GM18508 (cell line): ENCODE data around the gene KDM2B.
"Not testable (repeated sequence)": the region's sequence is repeated elsewhere in the genome, so short reads cannot be mapped to it uniquely, and the experiment has no call there.

ENCODE experiments used
- ATAC-seq: cut with Tn5 transposase; IDR thresholded peaks from one replicate; pipeline ENCODE4 v1.9.1; 2021; ENCODE audit warnings: moderate number of reproducible peaks; ENCODE audit not compliant: insufficient read depth, unreplicated experiment

KDM2B gene

DNA sequence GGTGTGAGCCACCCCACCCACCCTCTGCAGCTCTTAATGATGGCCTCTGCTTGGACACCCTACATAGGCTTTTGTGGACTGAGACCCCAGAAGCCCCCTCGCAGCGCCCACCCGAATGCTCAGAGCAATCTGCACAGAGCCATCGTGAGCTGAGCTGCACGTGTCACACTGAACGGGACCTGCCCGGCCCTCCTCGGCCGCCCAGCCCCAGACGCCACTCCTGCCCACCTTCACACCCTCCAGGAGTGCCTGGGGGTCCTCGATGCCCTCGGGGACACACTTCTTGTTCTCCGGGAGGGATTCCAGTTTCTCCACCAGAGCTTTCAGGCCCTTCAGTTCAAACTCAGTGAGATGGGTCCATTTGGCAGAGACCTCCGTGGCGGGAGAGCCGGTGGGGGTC lies 71.5 kb downstream of the KDM2B start:
- ATAC-seq: no peak

DNA sequence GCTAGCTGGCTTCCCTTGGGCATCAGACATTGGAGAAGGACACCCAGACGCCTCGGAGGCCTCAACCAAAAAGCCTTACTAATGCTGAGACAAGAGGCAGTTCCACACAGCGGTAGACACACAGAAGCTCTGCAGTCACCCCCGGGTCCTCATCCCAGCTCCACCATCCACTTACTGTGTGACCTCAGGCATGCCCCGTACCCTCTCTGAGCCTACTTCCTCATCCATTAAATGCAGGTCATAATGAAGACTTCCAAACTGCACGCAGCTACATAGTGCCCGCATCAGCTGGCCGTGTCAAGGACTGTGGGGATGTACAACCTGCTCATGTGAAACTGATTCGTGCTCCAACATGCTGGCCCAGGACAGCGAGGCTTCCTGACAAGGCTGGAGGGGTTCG lies 72.3 kb downstream of the KDM2B start:
- no peak for ATAC-seq

DNA sequence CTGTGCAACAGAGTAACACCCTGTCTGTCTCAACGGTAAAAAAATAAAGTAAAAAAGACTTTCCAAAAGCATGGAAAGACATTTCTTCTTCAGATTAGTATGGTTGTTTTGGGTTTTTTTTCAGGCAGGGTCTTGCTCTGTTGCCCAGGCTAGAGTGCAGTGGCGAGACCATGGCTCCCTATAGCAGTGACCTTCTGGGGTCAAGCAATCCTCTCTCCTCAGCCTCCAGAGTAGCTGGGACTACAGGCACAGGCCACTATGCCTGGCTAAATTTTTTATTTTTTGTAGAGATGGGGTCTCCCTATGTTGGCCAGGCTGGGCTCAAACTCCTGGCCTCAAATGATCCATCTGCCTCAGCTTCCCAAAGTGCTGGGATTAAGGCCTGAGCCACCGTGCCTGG lies 72.8 kb downstream of the KDM2B start:
- no peak for ATAC-seq

DNA sequence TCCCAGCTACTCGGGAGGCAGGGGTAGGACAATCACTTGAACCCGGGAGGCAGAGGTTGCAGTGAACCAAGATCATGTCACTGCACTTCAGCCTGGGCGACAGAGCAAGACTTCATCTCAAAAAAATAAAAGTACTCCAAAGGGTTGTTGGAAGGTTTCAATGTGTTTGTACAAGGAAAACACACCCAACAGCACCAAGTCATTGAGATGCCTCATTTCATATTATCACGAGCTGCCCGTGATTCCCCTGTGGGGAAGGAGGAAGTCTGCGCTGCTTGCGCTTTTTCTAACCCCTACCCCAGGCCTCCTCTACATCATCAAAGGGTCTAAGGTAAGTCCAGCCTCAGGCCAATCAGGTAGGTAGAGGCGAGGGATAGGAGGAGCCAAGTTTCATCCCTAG lies 73.6 kb downstream of the KDM2B start:
- ATAC-seq: no peak

DNA sequence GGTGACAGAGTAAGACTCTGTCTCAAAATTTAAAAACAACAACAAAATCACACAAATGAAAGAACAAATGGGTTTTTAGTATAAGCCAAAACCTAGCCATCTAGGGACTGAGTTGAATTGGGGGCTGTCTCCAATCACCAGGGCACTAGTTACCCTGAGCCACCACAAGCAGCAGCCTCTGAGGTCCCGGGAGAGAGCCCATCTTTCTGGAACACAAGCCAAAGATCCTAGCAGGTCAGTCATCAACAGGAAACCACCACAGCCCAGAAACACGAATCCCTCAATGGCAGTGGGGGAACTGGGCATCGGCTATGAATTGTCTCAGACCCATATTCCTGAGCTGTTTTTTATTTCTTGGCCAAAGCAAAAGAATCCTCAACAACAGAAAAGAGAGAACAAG lies 75.3 kb downstream of the KDM2B start:
- no peak for ATAC-seq

DNA sequence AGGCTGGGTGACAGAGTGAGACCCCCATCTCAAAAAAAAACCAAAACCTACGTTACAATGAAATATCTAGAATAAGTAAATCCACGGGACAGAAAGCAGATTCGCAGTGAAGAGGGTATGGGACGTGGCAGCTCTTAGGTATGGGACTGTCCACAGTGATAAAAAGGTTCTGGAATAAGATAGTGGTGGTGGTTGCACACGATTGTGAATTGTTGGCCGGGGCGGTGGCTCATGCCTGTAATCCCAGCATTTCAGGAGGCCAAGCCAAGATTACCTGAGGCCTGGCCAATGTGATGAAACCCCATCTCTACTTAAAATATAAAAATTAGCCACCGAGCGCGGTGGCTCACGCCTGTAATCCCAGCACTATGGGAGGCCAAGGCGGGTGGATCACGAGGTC lies 76.3 kb downstream of the KDM2B start:
- no peak for ATAC-seq

DNA sequence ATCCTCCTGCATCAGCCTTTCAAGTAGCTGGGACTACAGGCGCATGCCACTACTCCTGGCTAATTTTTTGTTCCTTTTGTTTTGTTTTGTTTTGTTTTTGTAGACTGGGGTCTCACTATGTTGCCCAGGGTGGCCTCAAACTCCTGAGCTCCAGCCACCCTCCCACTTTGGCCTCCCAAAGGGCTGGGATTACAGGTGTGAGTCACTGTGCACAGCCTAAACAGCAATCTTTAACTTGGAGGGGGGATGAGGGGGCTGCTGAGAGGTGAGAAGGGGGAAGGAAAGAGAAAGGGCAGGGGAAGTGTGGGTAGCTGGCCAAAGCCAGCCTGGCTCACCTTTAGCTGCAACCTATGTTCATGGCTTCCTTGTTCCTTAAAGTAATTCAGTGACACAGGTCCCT lies 77.4 kb downstream of the KDM2B start:
- ATAC-seq: no peak

DNA sequence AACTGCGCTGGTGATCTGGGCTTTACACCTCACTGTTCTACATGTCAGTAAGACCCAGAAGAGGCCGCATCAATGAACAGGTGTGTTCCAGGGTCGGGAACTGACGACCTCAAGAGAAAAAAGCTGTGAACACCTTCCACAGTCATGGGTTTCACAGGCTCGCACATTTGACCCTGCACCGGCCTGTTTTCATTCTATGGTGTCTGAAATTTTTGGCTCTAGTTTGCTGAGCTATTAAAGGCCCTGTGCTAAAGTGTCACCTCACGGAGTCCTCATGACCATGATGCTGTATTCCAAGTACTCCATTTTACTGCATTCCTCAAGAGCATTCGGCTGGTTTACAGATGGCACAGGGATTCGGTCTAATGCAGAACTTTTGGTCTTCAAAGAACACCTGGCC lies 78.9 kb downstream of the KDM2B start:
- ATAC-seq: no peak

DNA sequence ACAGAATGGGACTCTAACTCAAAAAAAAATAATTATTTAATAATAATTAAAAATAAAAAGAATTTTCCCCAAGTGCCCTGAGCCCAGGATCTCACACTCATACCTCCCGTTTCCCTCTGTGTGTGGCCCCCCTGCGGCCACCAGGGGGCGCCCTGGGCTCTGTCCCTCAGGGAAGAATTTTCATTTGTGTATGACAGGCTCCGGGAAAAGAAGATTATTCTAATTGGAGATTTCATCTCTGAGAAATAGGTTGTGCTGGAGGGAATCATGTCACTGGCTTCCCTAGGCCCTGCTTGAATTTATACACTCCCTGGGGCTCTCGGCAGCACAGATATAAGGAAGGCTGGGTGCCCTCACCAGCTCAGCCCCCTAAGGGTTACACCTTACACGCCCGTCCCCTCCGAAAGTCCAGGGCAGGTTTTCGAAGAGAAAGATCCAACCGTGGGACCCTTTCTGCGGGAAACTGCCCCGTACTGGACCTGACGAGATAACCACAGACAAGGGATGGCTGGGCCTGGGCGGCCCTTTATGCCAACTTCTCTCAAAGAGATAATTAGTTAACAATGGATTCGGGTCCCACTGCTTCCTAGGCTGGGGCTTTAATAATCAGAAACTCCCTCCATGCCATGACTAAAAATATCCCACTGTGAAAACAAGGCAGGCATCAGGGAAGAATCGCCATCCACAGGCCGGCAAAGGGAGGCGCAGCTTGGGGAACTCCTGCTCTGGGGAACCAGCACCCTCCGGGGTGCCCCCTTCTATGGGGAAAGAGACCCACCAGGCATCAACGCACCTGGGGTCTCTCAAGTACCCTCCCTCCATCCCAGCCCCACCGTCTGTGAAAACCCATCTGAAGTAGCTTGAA lies 80.7 kb downstream of the KDM2B start:
- ATAC-seq: no peak

DNA sequence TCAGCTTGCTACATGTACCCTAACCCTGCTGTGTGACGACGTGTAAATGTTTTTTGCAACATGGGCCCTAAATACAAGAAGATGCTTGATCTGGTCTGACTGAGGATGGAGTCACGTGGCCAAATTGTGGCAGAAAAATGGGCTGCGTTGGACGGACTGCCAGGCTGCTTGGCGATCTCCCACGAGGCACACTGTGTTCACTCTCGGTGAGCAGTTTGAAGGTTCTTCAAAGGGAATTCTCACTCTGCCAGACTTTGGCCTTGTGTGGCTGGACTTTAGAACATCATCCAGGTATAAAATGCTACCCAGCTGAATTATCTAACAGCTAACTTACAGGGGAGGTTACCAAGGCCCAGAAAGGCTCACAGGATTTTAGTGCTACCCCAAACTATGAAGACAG lies 85.1 kb downstream of the KDM2B start:
- ATAC-seq: no peak

DNA sequence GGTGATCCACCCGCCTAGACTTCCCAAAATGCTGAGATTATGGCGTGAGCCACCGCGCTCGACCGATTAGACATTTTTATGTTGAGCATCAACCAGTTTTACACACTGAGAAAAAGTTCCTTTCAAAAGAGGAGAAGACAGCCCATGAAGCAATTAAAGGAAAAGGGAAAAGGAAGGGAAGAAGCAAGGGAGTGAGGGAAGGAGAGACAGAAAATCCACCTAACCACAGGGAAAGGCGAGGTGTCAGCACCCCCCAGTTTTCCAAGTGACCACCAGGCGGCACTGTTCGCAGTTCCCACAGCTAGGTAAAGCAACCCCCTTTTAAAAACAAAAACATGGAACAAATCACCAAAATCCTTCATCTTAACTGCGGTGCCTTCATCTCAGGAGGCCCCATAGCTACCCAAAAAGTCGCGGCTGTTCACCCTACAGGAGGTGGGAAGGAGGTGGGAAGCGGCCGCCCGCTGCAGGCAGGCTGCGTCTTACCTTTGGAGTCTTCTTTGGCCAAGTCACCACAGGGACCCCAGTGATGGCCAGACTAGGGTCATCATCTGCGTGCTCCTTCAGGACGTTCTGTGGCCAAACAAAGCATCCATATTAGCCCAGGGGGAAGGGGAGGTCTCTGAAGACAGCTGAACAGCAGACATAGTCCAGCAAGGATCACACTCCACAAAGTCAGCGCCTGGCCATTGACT lies 86.6 kb downstream of the KDM2B start:
- ATAC-seq: no peak

DNA sequence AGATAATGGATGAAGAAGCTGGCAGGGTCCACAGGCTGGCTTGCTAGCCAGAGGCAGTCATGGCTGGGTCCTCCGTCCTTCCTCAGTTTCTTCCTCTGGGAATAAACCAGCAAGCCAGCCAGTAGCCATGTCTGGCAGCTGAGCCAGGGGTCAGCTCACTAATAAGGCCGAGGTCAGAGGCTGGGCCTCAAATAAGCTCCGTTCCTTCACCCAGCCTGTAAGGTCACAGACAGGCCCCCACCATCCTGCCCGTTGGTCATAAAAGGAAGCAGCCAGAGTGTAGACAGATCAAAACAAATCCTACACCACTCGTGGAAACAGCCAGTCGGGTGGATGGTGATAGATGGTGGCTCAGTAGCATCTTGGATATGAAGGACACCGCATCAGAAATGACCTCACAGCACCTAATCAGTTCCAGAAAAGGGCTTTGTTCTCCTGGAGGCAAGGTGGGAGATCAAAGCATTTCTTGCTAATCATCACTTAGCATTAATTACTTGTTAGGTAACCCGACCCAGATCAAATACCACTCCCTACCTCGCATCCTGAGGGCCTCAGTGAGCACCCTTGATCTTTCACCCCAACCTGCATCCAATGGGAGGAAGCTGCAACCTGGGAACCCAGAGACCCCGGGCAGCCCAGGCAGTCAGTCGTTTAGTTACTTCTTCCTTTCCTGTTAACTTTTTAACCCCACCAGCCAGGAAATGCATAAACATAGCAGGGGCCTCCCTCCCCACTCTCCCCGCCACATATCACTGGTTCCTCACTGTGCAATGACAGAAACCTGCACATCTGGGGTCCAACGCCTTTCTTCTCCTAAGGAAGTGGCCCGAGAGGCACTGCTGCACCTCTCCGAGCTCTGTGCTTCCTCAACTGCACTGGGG lies 90.2 kb downstream of the KDM2B start:
- ATAC-seq: no peak

DNA sequence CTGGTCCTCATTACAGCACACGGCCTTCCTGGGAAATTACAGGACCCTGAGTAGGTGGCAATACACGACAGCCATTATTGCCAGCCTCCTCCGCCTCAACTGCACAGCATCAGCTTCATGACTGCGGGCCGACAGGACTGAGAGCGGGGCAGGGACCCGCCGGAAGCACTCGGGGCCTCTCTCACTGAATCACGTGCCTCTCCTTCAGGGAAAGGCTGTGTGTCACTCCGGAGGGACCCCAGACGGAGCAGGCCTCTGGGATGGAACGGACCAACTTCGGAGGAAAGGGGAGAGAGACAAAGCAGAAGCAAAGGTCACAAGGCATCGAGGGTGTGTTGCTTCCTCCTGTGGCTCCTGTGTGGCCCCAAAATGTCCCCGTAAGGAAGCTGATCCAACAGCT lies 90.9 kb downstream of the KDM2B start:
- no peak for ATAC-seq

DNA sequence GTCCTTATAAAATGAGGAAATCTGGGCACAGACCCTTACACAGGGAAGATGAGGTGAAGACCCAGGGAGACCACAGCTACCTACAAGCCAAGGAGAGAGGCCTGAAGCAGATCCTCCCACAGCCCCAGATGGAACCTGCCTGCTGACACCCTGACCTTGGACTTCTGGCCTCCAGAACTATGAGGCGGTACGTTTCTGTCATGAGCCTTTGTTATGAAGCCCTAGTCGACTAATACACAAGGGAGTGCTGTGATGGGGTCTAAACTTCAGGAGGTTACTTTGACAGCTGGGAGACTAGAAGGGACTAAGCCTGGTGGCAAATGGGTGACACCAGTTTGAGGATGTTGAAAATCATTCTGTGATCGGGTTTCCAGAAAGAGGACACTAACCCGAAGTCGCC lies 95.9 kb downstream of the KDM2B start:
- no peak for ATAC-seq

DNA sequence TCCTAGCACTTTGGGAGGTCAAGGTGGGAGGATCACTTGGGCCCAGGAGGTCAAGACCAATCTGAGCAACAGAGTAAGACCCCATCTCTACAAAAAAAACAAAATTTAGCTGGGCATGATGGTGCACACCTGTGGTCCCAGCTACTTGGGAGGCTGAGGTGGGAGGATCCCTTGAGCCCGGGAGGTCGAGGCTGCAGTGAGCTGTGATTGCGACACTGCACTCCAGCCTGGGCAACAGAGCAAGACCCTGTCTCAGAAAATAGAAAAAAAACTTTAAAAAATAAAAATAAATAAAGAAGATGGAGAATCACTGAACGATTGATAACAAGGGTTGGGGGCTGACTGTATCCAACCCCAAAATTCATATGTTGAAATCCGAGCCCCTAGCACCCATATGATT lies 96.3 kb downstream of the KDM2B start:
- not testable (repeated sequence) for ATAC-seq

DNA sequence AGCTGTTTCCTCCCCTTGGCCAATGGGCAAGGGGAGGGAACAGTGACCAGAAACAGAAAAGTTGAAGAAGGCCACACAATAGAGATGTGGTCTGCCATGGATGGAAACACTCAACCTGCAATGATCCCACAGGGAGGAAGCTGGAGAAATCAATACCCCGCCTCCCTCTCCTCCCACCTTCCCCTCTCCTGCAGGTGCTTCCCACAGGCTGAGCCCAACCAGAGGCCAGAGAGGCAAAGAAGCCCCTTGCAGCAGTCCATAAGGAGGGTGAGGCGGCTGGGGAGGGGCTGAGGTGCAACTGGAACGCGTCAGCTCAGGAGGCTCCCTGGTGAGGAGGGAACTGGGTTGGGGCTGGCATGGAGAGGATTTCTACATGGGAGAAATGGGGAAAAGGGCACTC lies 96.9 kb downstream of the KDM2B start:
- ATAC-seq: no peak

DNA sequence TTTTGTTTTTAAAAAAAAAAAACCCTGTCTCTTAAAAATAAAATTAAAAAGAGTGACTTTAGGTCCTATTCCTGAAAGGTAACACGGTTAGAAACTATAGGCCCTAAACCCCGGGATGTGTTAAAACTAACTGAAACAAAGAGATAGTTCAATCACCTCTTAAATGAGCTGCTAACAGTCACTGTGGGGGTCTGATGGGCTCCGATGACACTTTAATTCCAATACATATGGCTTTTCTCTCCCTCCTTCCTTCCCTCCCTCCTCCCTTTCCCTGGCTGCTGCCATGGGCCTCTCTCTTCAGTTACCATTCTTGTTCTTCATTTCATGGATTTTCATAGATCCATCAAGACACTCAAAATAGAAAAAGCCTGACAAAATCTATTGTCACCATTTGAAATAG lies 104.3 kb downstream of the KDM2B start:
- ATAC-seq: no peak

DNA sequence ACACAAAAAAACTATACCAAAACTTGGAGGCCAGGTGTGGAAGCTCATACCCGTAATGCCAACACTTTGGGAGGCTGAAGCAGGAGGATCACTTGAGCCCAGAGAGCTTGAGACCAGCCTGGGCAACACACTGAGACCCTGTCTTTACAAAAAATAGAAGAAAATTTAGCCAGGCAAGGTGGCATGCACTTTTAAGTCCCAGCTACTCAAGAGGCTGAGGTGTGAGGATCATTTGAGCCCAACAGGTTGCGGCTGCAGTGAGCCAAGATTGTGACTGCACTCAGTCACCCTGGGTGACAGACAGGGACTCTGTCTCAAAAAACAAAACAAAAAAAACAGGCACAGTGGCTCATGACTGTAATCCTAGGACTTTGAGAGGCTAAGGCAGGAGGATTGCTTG lies 105.5 kb downstream of the KDM2B start:
- no peak for ATAC-seq

DNA sequence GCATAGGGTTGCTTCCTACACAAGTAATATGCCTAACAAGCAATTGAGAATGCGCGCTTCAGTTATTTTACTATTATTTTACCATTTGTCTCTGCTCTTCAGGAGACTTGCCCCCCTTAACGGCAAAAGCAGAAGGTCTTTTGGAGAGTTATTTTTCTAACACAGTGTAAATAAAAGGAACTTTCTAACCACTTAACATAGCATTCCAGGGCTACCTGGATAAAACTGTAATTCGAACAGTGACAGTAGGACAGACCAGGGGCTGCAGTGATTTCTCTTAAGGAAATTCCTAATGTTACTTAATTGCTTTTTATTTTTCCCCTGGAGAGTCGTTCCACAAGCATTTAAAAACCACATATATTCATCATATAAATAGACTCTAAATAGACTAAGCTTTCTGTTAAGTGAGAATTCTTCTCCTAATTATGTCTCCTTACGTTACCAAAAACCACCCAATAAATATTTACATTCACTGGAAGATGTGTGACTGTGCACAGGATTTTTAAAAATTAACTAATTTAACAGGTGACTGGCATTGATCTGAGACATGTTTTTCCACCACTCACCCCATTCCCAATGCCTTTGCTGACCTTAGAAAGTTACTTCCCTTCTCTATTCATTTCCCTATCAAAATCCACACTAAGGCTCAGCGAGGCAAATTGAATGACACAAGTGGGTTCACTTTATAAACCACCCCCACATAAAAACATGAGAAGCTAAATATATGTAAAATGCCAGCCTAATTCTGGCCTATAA lies 108.5 kb downstream of the KDM2B start:
- ATAC-seq: no peak

DNA sequence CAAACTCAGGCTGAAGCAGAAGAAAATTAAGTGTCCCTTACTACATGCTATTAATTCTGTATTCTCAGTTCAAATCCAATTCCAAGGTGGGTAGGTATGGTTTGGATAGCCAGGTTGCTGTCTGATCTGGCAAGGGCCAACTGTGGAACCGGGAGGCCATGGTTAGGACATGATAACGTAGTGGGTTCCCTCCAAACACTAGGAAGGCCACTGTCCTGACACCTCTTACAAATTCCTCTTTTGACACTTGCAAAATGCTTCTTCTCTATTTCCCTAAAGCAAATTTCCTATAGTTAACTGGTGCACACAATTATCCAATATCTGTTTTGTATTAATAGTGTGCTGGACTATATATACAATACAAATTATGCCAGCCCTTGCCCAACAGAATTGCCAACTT lies 110.1 kb downstream of the KDM2B start:
- ATAC-seq: no peak

DNA sequence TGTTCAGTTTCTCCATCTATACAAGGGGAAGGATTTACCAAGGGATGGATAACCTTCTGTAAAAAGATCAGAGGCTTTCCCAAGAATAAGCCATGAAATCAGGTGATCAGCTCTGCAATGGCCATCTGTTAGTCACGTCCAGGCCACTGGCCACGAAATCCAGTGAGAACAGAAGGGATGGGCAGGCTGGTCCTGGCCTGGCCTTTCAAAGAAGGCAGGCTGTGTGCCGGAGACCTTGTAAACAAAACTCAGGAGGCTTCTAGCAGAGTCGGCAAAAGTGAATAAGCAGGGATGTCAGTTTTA lies 112.4 kb downstream of the KDM2B start:
- no peak for ATAC-seq
